ENCODE measurements around the gene C2.
"Not testable (repeated sequence)": the region's sequence is repeated elsewhere in the genome, so short reads cannot be mapped to it uniquely, and the experiment has no call there.

Gene C2

DNA sequence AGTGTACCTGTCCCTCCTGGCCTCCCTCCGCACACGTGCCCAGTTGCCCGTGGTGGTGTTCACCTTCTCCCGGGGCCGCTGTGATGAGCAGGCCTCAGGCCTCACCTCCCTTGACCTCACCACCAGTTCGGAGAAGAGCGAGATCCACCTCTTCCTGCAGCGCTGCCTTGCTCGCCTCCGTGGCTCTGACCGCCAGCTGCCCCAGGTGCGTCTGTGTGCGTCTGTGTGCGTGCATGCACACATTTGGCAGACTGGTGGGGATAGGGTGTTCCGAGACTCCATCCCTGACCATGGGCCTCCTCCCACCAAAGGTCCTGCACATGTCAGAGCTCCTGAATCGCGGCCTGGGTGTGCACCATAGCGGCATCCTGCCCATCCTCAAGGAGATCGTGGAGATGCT is 36.4 kb downstream of the C2 start:
- DNase-seq, result no peak

DNA sequence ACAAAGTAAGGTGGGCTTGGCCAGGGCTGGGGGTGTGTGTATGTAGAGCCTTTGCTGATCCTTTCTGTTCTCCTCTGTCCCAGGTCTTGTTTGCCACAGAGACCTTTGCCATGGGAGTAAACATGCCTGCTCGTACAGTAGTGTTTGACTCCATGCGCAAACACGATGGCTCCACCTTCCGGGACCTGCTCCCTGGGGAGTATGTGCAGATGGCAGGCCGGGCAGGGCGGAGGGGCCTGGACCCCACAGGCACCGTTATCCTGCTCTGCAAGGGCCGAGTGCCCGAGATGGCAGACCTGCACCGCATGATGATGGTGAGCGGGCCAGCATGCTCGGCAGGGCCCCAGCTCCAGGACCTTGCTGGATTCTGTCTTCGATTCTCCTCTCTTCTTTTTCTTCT is 38.2 kb downstream of the C2 start:
- DNase-seq, result no peak

DNA sequence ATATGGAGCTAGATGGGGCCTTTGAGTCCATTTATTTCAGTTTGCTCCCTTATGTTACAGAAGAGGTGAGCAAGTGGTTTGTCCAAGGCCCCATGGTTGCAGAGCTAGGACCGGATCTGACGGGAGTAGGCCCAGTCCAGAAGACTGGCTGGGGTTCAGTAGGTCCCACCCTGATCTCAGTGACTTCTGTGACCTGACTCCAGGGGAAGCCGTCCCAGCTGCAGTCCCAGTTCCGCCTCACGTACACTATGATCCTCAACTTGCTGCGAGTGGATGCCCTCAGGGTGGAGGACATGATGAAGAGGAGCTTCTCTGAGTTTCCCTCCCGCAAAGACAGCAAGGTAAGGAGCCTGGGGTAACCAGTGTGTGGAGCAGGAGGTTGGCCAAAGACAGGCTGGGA is 39.0 kb downstream of the C2 start:
- no peak for DNase-seq

DNA sequence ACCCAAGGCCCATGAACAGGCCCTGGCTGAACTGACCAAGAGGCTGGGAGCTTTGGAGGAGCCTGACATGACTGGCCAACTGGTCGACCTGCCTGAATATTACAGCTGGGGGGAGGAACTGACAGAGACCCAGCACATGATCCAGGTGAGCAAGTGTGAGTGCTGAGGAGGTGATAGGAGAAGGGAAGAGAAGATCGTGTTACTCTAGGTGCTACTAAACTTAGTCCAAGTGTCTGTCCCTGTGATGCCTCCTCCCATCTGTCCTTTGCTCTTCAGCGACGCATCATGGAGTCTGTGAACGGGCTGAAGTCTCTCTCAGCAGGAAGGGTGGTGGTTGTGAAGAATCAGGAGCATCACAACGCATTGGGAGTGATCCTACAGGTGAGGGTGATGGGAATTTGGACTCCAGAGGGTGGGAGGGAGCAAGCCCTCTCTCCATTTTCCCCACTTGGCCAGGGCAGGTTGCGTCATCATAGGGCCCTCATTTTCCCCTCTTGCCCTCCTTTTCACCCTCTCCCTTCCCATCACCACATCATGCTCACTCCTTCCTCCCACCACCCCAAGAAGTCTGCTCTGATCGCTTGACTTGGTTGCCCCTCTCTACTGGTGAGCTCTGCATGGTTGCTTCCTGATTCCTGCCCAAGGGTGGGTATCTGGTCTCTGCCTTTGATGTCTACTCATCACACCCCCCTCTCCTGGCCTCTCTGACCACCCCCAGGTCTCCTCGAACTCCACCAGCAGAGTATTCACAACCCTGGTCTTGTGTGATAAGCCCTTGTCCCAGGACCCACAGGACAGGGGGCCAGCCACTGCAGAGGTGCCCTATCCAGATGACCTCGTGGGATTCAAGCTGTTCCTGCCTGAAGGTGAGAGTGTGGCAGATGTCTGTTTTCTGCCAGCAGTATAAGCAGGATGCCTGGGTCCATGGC is 39.7 kb downstream of the C2 start:
- DNase-seq, result no peak

DNA sequence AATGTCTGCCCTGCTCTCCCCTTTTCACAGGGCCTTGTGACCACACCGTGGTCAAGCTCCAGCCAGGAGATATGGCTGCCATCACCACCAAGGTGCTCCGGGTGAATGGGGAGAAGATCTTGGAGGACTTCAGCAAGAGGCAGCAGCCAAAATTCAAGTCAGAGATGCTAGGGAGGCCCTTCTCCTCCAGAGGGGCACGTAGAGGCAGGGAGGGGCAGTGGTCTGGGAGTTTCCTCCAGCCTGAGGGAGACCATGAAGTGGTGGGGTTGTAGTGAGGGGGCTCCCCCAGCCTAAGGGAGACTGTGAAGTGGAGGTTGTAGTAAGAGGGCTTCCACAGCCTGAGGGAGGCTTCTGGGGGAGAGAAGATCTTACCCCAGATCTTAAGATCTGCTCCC is 40.4 kb downstream of the C2 start:
- DNase-seq, result no peak

DNA sequence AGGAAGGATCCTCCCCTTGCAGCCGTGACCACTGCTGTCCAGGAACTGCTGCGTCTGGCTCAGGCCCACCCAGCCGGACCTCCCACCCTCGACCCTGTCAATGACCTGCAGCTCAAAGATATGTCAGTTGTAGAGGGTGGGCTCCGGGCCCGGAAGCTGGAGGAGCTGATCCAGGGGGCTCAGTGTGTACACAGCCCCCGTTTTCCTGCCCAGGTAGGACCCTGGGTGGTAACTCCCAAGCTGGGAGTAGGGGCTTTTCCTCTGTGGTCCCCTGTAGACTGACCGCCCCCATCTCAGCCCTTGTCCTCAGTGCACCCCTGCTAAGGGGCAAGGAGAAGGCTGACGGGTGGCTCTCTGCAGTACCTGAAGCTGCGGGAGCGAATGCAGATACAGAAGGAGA is 40.8 kb downstream of the C2 start:
- no peak for DNase-seq

DNA sequence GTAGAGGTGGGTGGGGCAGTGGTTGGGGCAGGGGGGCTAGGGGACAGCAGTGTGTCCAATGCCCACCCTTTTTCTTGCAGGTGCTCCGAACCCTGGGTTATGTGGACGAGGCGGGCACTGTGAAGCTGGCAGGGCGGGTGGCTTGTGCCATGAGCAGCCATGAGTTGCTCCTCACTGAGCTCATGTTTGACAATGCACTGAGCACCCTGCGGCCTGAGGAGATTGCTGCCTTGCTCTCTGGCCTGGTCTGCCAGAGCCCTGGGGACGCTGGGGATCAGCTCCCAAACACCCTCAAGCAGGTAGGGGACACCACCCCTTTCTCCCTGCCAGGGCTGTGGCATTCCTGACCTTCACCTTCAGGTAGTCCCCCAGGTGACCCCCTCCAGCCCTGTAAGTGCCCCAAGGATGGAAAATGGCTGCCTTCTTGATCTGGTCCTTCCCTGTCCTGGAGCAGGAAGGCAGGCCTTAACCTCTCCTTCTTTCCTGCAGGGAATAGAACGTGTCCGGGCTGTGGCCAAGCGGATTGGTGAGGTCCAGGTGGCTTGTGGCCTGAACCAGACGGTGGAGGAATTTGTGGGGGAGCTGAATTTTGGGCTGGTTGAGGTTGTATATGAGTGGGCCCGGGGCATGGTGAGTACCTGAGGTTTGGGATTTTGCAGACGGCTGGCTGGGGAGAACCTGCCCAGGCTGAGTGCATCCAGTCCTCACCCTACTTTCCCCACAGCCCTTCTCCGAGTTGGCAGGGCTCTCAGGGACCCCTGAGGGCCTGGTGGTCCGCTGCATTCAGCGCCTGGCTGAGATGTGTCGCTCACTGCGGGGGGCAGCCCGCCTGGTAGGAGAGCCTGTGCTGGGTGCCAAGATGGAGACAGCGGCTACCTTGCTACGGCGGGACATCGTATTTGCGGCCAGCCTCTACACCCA is 41.5 kb downstream of the C2 start:
- DNase-seq, result no peak

DNA sequence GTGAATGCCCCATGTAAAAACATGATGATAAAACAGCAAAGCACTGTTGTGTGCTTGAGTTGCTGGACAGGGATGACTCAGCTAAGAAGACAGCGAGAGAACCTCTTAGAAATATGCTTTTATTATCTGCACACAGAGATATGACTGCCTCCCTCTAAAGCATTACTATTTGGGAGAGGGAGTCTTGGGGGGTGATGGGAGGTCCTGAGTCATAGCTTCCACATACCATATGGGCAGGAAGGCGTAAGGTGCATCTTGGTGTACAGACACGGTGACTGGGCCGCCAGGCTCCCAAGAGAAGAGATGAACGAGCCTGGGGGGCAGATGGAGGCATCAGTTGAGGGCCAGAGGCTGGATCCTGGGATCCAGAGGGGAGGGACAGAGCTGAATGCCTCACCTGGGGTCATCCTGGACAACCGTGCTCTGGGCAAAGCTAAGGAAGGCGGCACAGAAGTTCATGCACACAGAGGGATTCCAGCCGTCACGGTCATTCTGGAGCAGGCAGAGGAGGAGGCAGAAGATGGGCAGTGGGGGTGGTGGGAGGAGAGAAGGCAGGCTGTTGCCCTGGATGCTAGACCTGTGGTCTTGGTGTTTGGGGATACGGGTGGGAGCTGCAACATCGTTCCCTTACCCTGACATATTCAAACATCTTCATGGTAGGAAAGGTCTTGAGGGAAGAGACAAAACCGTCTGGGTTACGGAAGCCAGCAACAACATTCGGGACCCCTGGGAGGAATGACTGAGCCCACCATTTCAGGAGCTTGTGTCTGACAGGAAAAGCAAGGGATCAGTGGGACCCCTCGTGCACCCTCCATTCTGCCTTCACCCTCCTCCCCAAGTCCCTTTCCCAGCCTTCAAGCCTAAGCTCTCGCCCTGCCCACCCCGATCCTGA is 42.4 kb downstream of the C2 start:
- DNase-seq, result no peak

DNA sequence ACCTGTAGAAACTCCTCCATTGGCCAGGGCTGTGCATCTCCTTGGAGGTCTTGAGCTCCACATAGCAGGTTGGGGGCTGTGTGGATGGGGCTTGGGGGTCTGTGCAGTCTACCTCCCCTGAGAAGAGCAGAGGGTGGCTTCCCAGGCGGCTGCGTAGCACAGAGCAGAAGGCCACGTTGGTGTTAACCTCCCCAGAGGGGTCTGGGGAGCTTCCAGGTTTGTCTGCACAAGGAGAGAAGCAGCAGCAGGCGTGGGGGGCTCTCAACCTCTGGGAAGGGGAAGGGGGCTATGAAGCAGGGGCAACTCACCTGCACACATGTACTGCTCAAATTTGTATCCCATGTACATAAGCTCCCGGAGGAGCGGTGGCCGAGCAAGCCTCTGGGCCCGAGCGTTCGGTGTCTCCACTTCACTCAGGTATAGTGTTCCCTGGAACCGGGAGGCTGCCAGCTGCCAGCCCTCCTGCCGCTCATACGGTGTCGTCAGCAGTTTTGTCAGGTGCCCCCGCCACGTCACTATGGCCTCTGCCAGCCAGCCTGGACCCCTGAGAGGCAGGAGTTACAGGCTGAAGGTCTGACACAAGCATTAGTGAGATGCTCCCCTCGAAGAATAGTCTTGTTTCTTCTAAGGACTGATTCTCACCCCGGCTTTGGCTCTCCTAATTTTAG is 43.2 kb downstream of the C2 start:
- no peak for DNase-seq

DNA sequence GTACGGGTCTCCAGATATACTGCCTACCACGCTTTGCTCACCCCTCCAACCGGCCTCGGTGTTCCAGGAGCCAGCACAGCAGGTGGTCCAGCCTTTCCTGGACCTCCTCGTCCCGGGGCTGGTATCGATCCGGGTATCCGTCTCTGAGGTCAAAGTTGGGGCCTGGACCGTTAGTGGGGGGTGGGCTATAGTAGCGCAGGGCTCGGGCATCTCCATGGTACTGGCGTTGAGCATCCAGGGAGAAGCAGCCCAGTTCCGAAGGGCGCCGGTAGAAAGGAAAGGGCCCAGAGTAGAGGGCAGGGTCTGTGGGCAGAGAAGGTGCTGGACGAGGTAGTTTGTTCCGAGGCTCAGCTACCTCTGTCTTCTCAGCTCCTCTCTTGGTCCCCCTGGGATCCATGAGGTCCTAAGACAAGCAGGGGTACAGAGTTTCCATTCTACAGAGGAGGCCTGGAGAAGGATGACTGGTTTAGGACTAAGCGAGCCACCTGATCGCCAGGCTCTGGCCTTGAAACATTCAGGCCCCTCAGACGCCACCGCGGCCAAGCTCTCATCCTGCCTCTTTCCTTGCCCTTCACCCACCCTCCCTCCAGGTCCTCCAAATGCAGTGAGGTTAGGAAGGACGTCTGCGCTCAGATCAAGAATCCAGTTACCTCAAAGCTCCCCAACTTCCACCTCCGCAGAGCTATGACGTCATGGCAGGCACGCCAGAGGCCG is 43.9 kb downstream of the C2 start:
- no peak for DNase-seq

DNA sequence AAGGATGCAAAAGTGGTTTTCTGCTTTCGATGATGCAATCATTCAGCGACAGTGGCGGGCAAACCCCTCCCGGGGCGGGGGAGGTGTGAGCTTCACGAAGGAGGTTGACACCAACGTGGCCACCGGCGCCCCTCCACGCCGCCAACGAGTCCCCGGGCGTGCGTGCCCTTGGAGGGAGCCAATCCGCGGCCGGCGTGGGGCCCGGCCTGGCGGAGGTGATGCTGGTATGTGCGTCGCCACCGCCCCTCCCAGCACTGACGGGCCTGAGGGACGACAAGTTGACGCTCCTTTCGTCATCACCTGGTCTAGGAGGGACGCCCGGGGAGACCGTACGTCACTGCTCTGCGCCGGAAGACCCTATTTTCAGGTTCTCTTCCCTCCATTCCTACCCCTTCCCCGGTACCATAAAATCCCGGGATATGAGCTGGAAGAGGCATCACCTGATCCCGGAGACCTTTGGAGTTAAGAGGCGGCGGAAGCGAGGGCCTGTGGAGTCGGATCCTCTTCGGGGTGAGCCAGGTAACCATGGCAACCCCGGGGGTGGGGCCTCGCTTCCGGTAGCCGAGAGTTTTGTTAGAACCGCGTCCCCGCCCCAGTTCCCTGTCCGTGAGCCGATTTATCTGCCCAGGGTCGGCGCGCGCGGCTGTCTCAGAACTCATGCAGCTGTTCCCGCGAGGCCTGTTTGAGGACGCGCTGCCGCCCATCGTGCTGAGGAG is 44.6 kb downstream of the C2 start, which contains the start of gene DXO:
DXO (minus strand) TSS at position 146 of the 716 bp plus-strand sequence. CDS start 463 bp downstream, outside the sequence.
- DNase-seq, result peak; percentile 96

DNA sequence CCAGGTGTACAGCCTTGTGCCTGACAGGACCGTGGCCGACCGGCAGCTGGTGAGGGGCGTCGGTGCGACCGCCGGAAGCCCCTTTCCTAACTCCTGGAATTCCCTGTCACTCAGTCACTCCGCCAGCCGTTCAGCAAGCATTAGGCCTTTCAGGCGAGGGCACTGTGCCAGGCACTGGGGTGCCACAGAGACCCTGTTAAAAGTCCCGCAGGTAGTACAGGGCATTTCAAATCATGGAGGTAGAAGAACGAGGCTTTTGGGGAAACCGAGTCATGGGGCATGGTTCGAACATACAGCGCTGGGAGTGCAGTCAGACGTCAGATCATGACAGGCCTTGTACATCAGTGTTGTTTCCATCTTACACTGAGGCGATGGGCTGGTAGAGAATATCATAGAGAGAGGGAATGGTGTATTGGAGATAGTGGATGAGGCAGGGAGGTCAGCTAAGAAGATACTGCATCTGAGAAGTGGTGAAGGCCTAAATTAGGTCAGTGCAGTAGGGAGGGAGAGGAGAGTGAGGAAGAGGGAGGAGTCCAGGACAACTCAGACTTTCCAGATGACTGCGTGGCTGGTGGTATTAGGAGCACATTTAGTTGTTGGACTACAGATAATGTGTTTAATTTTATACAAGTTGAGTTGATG is 45.3 kb downstream of the C2 start:
- DNase-seq, result no peak

DNA sequence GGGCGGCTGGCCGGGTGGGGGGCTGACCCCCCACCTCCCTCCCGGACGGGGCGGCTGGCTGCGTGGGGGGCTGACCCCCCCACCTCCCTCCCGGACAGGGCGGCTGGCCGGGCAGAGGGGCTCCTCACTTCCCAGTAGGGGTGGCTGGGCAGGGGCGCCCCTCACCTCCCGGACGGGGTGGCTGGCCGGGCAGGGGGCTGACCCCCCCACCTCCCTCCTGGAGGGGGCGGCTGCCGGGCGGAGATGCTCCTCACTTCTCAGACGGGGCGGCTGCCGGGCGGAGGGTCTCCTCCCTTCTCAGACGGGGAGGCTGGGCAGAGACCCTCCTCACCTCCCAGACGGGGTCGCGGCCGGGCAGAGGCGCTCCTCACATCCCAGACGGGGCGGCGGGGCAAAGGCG is 48.5 kb downstream of the C2 start:
- DNase-seq, result not testable (repeated sequence)

DNA sequence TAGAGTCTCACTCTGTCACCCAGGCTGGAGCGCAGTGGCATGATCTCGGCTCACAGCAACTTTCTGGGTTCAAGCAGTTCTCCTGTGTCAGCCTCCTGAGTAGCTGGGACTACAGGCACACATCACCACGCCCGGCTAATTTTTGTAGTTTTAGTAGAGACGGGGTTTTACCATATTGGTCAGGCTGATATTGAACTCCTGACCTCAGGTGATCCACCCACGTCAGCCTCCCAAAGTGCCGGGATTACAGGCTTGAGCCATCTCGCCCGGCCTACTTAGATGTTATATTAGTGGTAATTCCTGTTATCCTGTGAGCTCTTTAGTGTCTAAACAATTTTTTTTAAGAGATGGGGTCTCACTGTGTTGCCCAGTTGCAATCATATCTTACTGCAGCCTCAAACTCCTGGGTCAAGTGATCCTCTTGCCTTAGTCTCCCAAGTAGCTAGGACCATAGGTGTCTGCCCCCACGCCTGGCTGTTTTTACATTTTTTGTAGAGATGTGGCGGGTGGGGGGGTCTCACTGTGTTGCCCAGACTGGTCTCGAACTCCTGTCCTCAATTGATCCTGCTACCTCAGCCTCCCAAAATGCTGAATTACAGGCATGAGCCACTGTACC is 50.4 kb downstream of the C2 start:
- DNase-seq, result no peak

DNA sequence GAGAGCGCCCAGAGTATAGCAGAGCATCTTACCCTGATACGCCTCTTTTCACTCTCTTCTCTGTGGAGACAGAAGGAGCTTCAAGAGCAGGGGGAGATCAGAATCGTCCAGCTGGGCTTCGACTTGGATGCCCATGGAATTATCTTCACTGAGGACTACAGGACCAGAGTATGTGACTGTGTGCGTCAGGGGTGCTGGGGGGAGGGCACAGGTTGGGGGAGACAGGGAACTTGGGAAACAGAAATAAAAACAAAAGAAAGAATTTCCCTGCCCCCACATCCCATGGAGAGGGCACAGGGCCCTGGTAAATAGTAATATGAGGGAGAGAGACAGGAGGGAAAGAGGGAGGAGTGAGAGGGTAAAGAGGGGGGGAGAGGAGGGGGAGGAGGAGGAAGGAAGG is 51.3 kb downstream of the C2 start:
- DNase-seq, result no peak

DNA sequence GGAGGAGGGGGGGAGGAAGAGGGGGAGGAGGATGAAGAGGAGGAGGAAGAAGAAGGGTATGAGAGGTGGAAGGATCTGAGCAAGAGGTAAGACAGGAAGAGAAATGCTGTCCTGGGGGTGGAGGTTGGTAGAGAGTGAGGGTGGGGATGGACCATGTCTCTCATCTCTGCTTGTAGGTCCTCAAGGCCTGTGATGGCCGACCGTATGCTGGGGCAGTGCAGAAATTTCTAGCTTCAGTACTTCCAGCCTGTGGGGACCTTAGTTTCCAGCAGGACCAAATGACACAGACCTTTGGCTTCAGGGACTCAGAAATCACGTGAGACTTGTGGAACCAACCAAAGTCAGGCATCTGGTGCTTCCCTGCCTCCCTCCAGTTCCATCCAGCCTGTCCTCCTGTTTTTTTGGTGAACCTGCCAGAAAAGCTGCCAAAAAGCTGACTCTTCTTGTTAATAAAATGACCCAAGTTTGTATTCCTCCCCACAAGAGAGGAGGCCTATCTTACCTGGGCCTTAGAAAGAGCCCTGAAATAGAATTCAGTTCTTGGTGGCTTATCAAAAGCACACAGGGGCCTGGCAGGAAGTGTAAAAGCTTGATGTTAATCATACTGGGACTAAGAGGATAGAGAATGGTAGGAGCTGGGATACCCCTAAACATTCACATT is 51.9 kb downstream of the C2 start:
- DNase-seq, result no peak

DNA sequence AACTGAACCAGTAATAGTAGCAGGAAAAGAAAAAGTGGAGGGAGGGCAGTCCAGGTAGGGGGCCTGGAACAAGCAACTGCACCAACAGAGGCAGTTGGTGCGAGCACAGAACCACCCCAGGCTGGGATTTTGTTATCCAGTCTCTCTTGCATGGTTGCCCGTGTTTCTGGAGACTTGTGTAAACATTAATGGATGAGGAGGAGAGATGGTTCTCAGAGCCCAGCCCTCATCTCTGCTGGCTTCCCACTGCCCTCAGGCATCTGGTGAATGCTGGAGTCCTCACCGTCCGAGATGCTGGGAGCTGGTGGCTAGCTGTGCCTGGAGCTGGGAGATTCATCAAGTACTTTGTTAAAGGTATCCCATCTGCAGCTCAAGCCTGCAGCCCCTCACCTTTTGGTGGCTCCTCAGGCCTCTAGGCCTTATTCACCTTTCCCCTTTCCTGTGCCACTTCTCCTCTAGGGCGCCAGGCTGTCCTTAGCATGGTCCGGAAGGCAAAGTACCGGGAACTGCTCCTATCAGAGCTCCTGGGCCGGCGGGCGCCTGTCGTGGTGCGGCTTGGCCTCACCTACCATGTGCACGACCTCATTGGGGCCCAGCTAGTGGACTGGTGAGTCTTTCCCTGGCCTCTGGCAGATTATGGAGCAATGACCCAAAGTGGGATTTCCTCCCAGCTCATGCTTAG is 52.8 kb downstream of the C2 start:
- not testable (repeated sequence) for DNase-seq

DNA sequence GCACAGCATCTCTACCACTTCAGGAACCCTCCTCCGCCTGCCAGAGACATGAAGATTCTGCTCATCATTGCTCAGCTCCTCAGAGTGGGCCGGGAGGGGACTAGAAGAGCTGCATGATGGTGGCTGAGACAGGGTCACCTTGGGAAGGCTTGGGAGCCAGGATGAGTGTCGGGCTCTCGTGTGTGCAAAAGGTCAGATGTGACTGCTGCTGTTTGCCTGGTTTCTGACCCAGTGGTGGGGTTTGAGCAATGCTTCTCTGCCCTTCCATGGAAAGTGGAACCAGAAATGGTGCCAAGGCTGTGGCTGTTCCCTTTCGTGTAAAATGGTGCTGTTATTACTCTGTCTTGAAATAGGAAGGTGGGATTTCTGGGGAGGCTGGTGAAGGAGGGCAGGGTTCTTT is 53.5 kb downstream of the C2 start:
- DNase-seq, result not testable (repeated sequence)

DNA sequence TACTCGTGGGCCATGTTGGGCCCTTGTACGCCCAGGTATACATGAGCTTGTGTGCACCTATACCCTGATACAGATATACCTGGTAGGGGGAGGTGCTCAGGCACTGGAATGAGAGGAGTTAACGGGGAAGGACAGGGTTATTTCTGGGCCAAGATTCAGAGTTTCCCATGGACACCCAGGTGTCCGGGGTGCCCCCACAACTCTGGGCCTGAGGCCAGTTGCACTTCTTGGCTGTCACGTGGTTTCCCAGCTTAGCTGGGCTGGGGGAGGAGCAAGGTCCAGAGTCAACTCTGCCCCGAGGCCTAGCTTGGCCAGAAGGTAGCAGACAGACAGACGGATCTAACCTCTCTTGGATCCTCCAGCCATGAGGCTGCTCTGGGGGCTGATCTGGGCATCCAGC is 54.2 kb downstream of the C2 start, which contains the start of gene C4A:
C4A (plus strand) TSS at position 314 of the 400 bp plus-strand sequence; CDS start at position 365, 51 bp downstream.
- not testable (repeated sequence) for DNase-seq
